NCI-H1417 (cell line): Measurements from ENCODE around the gene SLC15A3.
A peak's percentile ranks its signal among the peaks of the same experiment; 100 is the strongest.

ENCODE experiments used
- DNase-seq, 3 experiments: peaks; one replicate each; lab custom pipeline; 2025; lab: John Stamatoyannopoulos, UW

Gene SLC15A3

GRCh38 chr11:60928563-60929001, 23.4 kb downstream of the SLC15A3 start:
- no peak for DNase-seq

GRCh38 chr11:60927600-60927999, 24.4 kb downstream of the SLC15A3 start:
- DNase-seq, result no peak

GRCh38 chr11:60927061-60927592, 24.8 kb downstream of the SLC15A3 start:
- DNase-seq, result no peak

GRCh38 chr11:60926500-60926899, 25.5 kb downstream of the SLC15A3 start:
- peak in 1 of 3 experiments; percentile 18 for DNase-seq

DNA sequence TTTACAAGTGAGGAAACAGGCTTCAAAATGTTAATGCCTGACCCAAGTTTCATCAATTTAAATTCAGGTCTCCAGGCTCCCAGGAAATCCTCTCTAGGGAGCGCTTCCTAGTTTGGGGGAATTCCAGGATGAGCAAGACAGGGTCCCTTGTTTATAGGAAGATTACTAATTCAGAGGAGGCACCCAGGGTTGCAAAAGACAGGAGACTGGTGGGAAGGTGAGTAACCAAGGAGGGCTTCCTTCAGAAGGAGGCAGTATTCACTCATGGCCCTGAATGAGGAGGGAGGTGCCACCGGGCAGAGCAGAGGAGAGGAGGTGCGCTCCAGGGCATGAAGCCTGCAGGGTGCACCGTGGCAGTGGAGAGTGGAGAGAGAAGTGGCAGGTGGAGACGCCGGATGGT, 26.1 kb downstream of the SLC15A3 start:
- DNase-seq, result peak in 2 of 3 experiments; percentile 40 to 64

DNA sequence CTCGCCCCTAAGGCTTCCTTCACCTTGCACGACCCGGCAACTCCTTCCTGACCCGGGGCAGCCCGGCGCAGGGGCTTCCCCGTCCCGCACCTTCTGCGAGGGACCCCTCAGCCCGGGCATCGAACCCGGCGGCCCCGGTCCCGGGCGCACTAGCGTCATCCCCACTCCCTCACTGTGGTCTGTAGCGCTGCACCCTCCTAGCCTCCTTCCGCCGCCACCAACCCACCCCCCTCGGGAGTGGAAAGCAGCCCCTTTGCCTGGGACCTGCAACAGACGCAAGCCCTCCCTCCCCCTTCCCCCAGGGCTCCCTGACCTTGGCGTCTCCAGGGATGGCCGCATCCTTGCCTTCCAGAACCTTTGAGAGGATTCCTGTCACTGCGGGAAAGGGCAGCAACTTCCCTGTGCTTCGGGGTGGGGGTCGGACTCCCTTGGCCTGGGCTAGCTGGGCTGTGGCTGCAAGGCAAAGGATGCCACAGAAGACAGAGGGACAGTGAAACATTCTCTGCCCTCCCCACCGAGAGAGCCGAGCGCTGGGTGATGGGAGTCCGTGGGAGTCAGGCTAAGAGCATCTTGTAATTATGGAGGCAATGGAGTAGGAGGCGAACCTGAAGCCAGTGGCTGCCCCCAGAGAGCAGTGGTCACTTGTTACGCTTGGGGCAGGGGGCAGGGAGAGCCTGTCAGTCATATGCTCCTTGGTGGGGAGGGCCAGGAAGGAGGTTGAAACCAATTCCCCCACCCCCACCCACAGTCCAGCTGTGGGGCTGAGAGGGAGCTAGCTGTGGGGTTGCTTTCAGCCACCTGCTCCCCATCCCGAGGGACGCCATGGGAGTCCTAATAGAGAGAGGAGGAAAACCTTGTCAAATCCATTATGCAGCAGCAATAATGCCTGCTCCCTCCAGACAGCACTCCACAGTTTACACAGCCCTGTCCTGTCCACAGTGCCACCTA, 26.8 kb downstream of the SLC15A3 start:
- DNase-seq, result peak; percentile 43 to 89 (median 81)

- DNase-seq, result peak; percentile 76 to 87 (median 84)
These were observed 27.7 kb downstream of the SLC15A3 start, which contains the start of gene TMEM132A for GRCh38 chr11:60924110-60924905. TSS of gene TMEM132A (plus strand) at chr11:60924460. CDS start at chr11:60924634, 174 bp downstream.

GRCh38 chr11:60923800-60924109, 28.2 kb downstream of the SLC15A3 start:
- DNase-seq, result no peak

GRCh38 chr11:60923326-60923725, 28.6 kb downstream of the SLC15A3 start:
- DNase-seq, result peak in 1 of 3 experiments; percentile 14

- DNase-seq, result no peak
These were observed 29.1 kb downstream of the SLC15A3 start for GRCh38 chr11:60922906-60923305.

DNA sequence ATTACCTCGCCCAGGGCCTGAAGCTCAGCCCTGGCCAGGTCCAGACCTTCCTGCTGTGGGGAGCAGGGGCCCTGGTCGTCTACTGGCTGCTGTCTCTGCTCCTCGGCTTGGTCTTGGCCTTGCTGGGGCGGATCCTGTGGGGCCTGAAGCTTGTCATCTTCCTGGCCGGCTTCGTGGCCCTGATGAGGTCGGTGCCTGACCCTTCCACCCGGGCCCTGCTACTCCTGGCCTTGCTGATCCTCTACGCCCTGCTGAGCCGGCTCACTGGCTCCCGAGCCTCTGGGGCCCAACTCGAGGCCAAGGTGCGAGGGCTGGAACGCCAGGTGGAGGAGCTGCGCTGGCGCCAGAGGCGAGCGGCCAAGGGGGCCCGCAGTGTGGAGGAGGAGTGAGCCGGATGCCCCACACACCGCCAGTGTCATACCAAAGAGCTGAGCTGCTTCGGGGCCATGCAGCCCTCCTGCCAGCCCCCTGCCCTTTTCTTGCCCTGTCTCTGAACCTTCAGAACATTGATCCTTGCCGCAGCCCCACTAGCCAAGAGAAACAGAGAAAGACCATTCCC, 30.1 kb downstream of the SLC15A3 start:
- DNase-seq, result no peak

DNA sequence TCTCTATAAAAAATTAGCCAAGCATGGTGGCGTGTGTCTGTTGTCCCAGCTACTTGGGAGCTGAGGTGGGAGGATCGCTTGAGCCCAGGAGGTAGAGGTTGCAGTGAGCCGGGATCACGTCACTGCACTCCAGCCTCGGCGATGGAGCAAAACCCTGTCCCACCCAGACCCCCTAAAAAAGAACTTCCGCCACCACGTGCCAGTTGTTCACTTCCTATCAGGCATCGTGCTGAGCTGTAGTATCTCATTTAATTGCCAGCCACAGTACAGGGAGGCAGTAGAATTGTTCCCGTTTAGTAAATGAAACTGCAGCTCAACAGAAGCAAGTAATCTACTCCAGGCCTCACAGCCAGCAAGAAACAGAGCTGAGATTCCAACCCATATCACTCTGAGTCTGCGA, 30.7 kb downstream of the SLC15A3 start:
- no peak for DNase-seq

DNA sequence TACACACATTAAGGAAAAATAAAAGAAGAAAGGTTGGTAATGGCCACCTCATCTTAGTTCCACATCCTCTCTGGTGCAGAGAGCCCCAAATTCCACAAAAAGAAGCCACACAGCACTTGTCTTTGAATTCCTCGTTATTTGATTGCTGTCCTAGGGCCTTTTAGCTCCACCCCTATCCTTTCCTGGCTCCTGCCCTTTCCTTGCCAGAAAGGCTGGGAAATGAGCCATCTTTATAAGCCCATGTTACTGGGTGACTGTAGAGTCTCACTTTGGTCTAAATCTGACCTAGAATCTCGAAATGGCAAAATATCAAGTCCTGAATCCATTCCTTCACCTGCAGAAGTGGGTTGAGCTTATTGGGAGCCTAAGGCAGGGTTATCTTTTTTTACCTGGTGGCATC, 32.0 kb downstream of the SLC15A3 start:
- no peak for DNase-seq

GRCh38 chr11:60919320-60919719, 32.7 kb downstream of the SLC15A3 start:
- DNase-seq, result no peak

DNA sequence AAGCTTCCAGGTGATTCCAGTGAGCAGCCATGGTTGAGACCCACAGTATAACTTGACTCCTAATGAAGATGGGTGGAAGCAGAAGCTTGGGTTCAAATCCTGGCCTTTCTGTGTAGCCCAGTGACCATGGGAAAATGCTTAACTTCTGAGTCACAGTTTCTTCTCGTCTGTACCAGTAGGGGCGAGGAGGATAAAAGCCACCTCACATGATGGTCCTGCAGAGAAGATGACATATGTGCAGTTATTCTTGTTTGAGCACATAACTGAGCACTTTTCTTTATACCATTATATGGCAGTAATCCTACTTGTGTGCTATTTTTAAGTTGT, 33.1 kb downstream of the SLC15A3 start:
- DNase-seq, result no peak

GRCh38 chr11:60918251-60918938, 33.6 kb downstream of the SLC15A3 start:
- DNase-seq, result no peak

- DNase-seq, result no peak
These were observed 34.7 kb downstream of the SLC15A3 start for GRCh38 chr11:60917267-60917666.

DNA sequence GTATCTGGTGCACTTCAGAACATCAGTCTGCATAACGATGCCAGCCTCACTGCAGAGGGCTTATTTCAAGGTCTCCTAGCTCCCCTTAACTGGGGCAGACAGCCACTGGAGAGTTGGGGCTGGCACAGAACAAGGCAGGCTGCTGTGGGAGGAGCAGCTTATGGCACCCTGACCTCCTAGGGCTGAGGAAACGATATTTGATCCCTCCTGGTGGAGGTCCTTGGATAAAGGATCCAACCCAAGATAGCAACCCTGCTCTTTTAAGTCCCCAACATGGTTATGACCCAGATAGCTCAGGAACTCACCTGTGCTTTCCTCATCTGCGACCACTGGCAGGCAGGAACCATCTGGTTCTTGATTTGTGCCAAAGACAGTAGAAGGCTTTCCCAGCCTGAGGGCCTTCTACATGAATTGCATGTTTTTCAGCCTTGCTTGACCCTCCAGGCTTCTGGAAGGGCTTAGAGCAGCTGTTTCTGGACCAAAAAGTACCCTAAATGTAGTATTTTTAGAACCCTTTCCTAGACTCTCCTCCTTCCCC, 35.2 kb downstream of the SLC15A3 start:
- no peak for DNase-seq

GRCh38 chr11:60915248-60915914, 36.6 kb downstream of the SLC15A3 start:
- DNase-seq, result peak in 2 of 3 experiments; percentile 27 to 49

- DNase-seq, result peak in 2 of 3 experiments; percentile 80 to 81
These were observed 37.2 kb downstream of the SLC15A3 start for GRCh38 chr11:60914633-60915247.
